Endothelial cell of umbilical vein (primary cell): ENCODE results near the gene LYZL6. TPM values are rescaled to one million over a fixed set of nuclear protein-coding genes. Genes with fewer than 3 reads are reported as not detected.

Experiments
- BruUV-seq: library from RNA; stranded (reverse); fragments of 400-500 nt; replicated peaks from 2 replicates; lab custom pipeline; 2021; lab: Mats Ljungman, UMichigan
- CTCF ChIA-PET: fragments of 300-600, 350-600 bp; sonication (Branson Sonifier 250); formaldehyde crosslinking; loops from one replicate; lab custom pipeline; 2021; ENCODE audit warnings: antibody characterized with exemption, inconsistent platforms; lab: Charles Lee
- POLR2A ChIA-PET: fragments of 300-600, 350-600 bp; sonication (Branson Sonifier 250); formaldehyde crosslinking; loops from one replicate; lab custom pipeline; 2021; ENCODE audit warnings: antibody characterized with exemption, inconsistent platforms; lab: Charles Lee
- DNase-seq: peaks from one replicate; pipeline ENCODE4 v3.0.0-alpha.2; 2011; ENCODE audit warnings: low read depth, low spot score
- FAIRE-seq: peaks from 2 replicates; lab custom pipeline; 2011; peaks lifted over from hg19 to GRCh38; lab: Jason Lieb, UNC
- H2AFZ ChIP-seq: 2 replicates; pipeline ENCODE4 v1.6.0; 2012; ENCODE audit warnings: low read depth, low read length, control low read depth, inconsistent platforms
- H3K27ac ChIP-seq: 2 replicates; pipeline ENCODE4 v1.5.1; 2011; ENCODE audit warnings: low read depth, mild to moderate bottlenecking, control low read depth, low read length, moderate library complexity; ENCODE audit not compliant: insufficient read depth
- H3K27me3 ChIP-seq, 2 experiments: 2 replicates each; pipeline versions ENCODE4 v1.6.0 to v1.6.1; 2011; ENCODE audit warnings: low read length in 2 of 2, mixed read lengths in 1 of 2; ENCODE audit not compliant: control insufficient read depth in 2 of 2, insufficient read depth in 2 of 2
- H3K36me3 ChIP-seq, 2 experiments: 2 replicates in 1 of 2; 3 replicates in 1 of 2; pipeline ENCODE4 v1.5.1; 2011; ENCODE audit warnings: low read length in 2 of 2, mild to moderate bottlenecking in 1 of 2, moderate library complexity in 1 of 2; ENCODE audit not compliant: control insufficient read depth in 2 of 2, insufficient read depth in 2 of 2; ENCODE audit errors: extremely low read depth in 1 of 2
- H3K4me1 ChIP-seq: 3 replicates; pipeline ENCODE4 v1.5.1; 2011; ENCODE audit warnings: mild to moderate bottlenecking, low read length; ENCODE audit not compliant: control insufficient read depth, insufficient read depth; ENCODE audit errors: extremely low read depth
- H3K4me2 ChIP-seq: 2 replicates; pipeline ENCODE4 v1.6.1; 2011; ENCODE audit warnings: low read length, control low read depth, mixed read lengths; ENCODE audit not compliant: insufficient read depth
- H3K4me3 ChIP-seq, 3 experiments: fragments of 200-600 bp in 1 of 3; sonication (generic), shearing (Covaris generic) in 1 of 3; replicated peaks in 1 of 3; 2 replicates each; pipeline ENCODE4 v1.5.1; 2011 to 2016; ENCODE audit warnings: control low read depth in 3 of 3, low read length in 3 of 3, mild to moderate bottlenecking in 2 of 3, inconsistent platforms in 1 of 3, low read depth in 1 of 3, moderate library complexity in 1 of 3; ENCODE audit not compliant: insufficient read depth in 1 of 3
- H3K79me2 ChIP-seq: 2 replicates; pipeline ENCODE4 v1.6.0; 2012; ENCODE audit warnings: low read length, inconsistent platforms; ENCODE audit not compliant: control insufficient read depth, insufficient read depth
- H3K9ac ChIP-seq: replicated peaks from 2 replicates; pipeline ENCODE3; 2011; ENCODE audit warnings: low read length, control low read depth; ENCODE audit not compliant: insufficient read depth; ENCODE audit errors: extremely low read depth
- H3K9me1 ChIP-seq: replicated peaks from 3 replicates; pipeline ENCODE4 v1.6.0; 2011; ENCODE audit warnings: mild to moderate bottlenecking, low read length; ENCODE audit not compliant: control insufficient read depth, insufficient read depth; ENCODE audit errors: extremely low read depth
- H3K9me3 ChIP-seq: replicated peaks from 2 replicates; pipeline ENCODE4 v1.5.1; 2012; ENCODE audit warnings: low read length, inconsistent platforms; ENCODE audit not compliant: control insufficient read depth, insufficient read depth
- H4K20me1 ChIP-seq: replicated peaks from 2 replicates; pipeline ENCODE3; 2011; ENCODE audit warnings: mild to moderate bottlenecking, low read length; ENCODE audit not compliant: control insufficient read depth, insufficient read depth; ENCODE audit errors: extremely low read depth
- FOS ChIP-seq: IDR thresholded peaks from 2 replicates; pipeline ENCODE4 v1.6.1; 2011; ENCODE audit warnings: mild to moderate bottlenecking, low read length, moderate library complexity, borderline replicate concordance; ENCODE audit not compliant: insufficient read depth
- JUN ChIP-seq: IDR thresholded peaks from 2 replicates; pipeline ENCODE4 v1.6.1; 2011; ENCODE audit warnings: borderline replicate concordance, low read depth; ENCODE audit not compliant: insufficient read length, insufficient read depth
- MAX ChIP-seq: IDR thresholded peaks from 2 replicates; pipeline ENCODE4 v1.6.1; 2011; ENCODE audit not compliant: insufficient read depth, insufficient read length
- MYC ChIP-seq: IDR thresholded peaks from one replicate; pipeline ENCODE4 v1.6.1; 2011; ENCODE audit warnings: mild to moderate bottlenecking, low read depth, low read length
- POLR2A ChIP-seq: IDR thresholded peaks from 2 replicates; pipeline ENCODE4 v1.6.1; 2012; ENCODE audit warnings: low read depth, mild to moderate bottlenecking, control low read depth, low read length
- POLR2AphosphoS5 ChIP-seq: IDR thresholded peaks from 2 replicates; pipeline ENCODE4 v1.6.1; 2012; ENCODE audit warnings: low read depth, mild to moderate bottlenecking, control low read depth, low read length, moderate library complexity; ENCODE audit not compliant: insufficient read depth
- dilution Hi-C: fragments of 300-500 bp; cut with MboI; formaldehyde crosslinking; loops from one replicate; pipeline ENCODE4 v1.15.0; 2019; ENCODE audit warnings: low sequenced_read_pairs; ENCODE audit not compliant: extremely low pct_ligation_motif_present
- intact Hi-C: fragments of 100-400 bp; cut with micrococcal nuclease; formaldehyde crosslinking; loops from one replicate; pipeline ENCODE4 v1.10.0; 2022
- polyA plus RNA-seq, 4 experiments: library from polyadenylated mRNA; depleted of rRNA in 3 of 4; stranded (reverse) in 3 of 4; unstranded in 1 of 4; fragments of >200 nt; gene quantifications; 2 replicates each; pipeline versions ENCODE4 v1.2.1 to v1.2.3, GENCODE V29; 2011 to 2012; ENCODE audit warnings: missing spikeins in 1 of 4
- total RNA-seq: library from RNA; stranded (reverse); gene quantifications from 2 replicates; pipeline ENCODE4 v1.2.3, GENCODE V29; 2021

The LYZL6 gene
- total and polyA plus RNA-seq, 2 donors (not counting 3 experiments of a cell fraction or from before 2014, with no cell fraction given) = not detected

GRCh38 chr17:35981246-35981645 is 37.7 kb upstream of the LYZL6 start, which contains the start of gene CCL16:
TSS of gene CCL16 (minus strand) at chr17:35981497. CDS start at chr17:35981420, 77 bp downstream.
- H3K9me3 ChIP-seq = no peaks in the 10 kb centered on the region
- peaks cover 18% of the 10 kb centered on the region for H3K4me1 ChIP-seq
- CTCF ChIA-PET = interaction anchor here (1.4 to 4.9 kb wide), 6 partner anchors 12 to 91 kb away, joined by 3 to 22 read pairs (median 6); no protein-coding TSS in a partner anchor
- DNase-seq (no peak), FAIRE-seq (no peak)
- no peak within 1 kb of the TSS for H3K9ac ChIP-seq
- no peaks in the 10 kb centered on the region for H4K20me1 ChIP-seq
- no peak within 1 kb of the TSS for H3K4me3 ChIP-seq
- H3K27me3 ChIP-seq = no peaks in the 10 kb centered on the region
- no peak within 1 kb of the TSS for H3K4me2 ChIP-seq
- no peak within 1 kb of the TSS for H3K27ac ChIP-seq
- POLR2A ChIA-PET = no interaction called here
- H3K9me1 ChIP-seq = no peaks in the 10 kb centered on the region
- TF ChIP-seq POLR2AphosphoS5 = no peak
- no peak for TF ChIP-seq POLR2A
- TF ChIP-seq MAX = no peak
- dilution Hi-C loops = no loop called here
- no TSS peak for BruUV-seq
- intact Hi-C loops = no loop called here
- peaks cover 0 to 4% of the 10 kb centered on the region in 2 experiments for H3K36me3 ChIP-seq
- no peaks in the 10 kb centered on the region for H3K79me2 ChIP-seq
- H2AFZ ChIP-seq = no peak within 1 kb of the TSS

DNA sequence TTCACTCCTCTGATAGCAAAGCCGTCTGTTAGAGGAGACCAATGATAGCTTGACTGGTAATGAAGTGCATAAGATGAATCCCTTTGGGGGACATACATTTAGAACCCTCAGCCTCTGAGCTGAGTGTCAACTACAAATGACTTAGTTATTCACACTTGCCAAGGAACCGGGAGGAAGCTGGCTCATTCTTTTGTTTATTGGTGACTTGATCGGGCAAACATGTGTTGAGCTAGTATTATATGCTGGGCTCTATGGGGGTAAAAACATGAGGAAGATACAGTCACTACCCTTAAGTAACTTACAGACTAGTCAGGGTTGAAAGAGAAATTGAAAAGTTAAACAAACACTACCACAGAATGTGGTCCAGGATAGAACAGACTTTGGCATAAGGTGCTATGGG is 34.8 kb upstream of the LYZL6 start:
- POLR2A ChIA-PET = interaction anchor here (1.6 kb wide), 1 partner anchor 94 kb away, joined by 4 read pairs; no protein-coding TSS in a partner anchor
- intact Hi-C loops (no loop called here), dilution Hi-C loops (no loop called here)
- H4K20me1 ChIP-seq = no peaks in the 10 kb centered on the region
- CTCF ChIA-PET = interaction anchor here (0.9 to 13.0 kb wide), 6 partner anchors 9 to 170 kb away, joined by 3 to 467 read pairs (median 10); no protein-coding TSS in a partner anchor
- DNase-seq (peak; percentile 59), FAIRE-seq (no peak)
- no peak overlapping the region for H3K9ac ChIP-seq
- no peaks in the 10 kb centered on the region for H3K9me3 ChIP-seq
- no peak for TF ChIP-seq MYC
- TF ChIP-seq FOS = peak; percentile 42
- no peak for TF ChIP-seq MAX
- TF ChIP-seq JUN = peak; percentile 15
- BruUV-seq = no TSS peak
- no peaks in the 10 kb centered on the region for H3K9me1 ChIP-seq
- H3K36me3 ChIP-seq = no peaks in the 10 kb centered on the region
- H3K79me2 ChIP-seq = no peaks in the 10 kb centered on the region
- H3K4me1 ChIP-seq = peaks cover 30% of the 10 kb centered on the region
- no peaks in the 10 kb centered on the region for H3K27me3 ChIP-seq
- H2AFZ ChIP-seq = peak overlapping the region; percentile 35
- no peak overlapping the region for H3K4me2 ChIP-seq
- H3K27ac ChIP-seq = peak overlapping the region; percentile 2
- no peak overlapping the region for H3K4me3 ChIP-seq
